ENCODE measurements around the gene MC5R.
"Not testable (repeated sequence)": the region's sequence is repeated elsewhere in the genome, so short reads cannot be mapped to it uniquely, and the experiment has no call there.

Gene MC5R

DNA sequence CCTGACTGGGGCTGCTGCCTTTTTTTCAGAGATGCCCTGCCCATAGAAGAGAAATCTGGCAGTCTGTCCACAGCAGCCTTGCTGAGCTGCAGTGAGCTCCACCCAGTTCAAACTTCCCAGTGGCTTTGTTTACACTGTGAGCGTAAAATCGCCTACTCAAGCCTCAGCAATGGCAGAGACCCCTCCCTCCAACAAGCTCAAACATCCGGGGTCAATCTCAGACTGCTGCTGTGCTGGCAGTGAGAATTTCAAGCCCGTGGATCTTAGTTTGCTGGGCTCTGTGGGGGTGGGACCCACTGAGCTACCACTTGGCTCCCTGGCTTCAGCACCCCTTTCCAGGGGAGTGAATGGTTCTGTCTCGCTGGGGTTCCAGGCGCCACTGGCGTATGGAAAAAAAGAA lies 38.9 kb downstream of the MC5R start:
- not testable (repeated sequence) for ATAC-seq

DNA sequence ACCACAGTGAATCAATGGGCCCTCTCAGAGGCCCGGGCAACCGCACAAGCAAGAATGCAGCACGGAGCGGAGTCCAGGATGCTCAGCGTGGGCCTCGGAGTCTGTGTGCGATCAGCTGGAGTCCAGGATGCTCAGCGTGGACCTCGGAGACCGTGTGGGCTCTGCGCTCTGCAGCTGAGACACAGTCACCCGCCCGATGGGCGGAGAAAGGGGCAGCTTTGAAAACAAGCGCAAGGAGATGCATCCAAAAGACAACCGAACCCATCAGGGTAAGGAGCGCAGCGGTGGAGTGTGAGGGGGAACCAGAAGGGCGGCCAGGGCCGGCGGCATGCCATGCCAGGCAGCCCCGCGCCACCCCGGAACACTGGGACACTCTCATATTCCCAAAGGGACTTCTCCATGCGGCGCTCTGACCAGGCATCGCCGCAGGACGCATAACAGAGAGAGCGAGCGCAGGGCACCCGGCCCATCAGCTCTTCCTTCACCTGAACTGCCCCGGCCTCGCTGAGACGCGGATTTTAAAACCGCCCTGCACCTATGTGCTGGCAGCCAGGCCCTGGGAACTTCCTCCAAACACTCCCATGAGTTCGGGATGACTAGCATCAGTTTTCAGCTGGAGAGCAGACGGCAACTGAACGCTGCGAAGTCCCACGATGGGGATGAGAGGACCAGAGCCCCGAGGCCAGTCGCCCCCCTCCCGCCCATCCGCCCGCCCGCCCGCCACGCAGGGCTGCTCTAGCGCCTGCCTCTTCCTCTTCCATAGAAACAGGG lies 44.7 kb downstream of the MC5R start:
- no peak for ATAC-seq

- no peak for ATAC-seq
These were observed 47.8 kb downstream of the MC5R start for GRCh38 chr18:13871701-13872100.

- ATAC-seq = no peak
These were observed 48.4 kb downstream of the MC5R start for GRCh38 chr18:13872373-13872772.

DNA sequence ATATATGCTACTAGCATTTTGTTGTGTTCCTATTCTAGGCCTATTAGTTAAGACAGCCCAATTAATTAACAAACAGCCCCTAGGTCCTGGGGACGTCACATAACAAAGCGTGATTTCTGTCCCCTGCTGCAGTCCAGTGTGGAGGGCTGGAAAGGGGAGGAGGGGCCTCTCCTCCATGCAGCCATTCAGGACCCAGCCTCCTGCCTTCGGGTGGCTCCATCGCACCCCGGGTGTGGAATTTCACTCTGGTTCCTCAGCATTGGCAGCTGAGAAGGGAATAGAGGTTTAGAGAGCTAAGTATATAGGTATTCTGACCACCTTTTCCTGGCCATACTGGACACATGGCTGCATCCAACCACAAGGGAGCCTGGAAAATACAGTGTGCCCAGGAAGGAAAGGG lies 49.0 kb downstream of the MC5R start:
- ATAC-seq = no peak

GRCh38 chr18:13874558-13874957 lies 50.6 kb downstream of the MC5R start:
- ATAC-seq = no peak

All from activated CD4-positive, CD25-positive, alpha-beta regulatory T cell treated with anti-CD3 and anti-CD28 coated beads, Interleukin-2, amount 50 U/mL, for 24 hours (primary cell).